Prostate gland (tissue), 2 donors: ENCODE results near the gene EML1.

ENCODE experiments used
- CTCF ChIP-seq, 4 experiments: fragments of 200-600 bp in 2 of 4; fragments of 450-650 bp in 2 of 4; sonication (generic) in 2 of 4; IDR thresholded peaks; 1 replicate in 3 of 4; 2 replicates in 1 of 4; pipeline ENCODE4 v1.5.1; 2016 to 2019; ENCODE audit warnings: antibody characterized with exemption in 4 of 4, mild to moderate bottlenecking in 2 of 4, moderate library complexity in 2 of 4
- POLR2AphosphoS5 ChIP-seq: sonication (generic); formaldehyde crosslinking; IDR thresholded peaks from one replicate; pipeline ENCODE4 v1.6.1; 2017; ENCODE audit warnings: antibody characterized with exemption

- TF ChIP-seq CTCF (IDR thresholded peaks at IDR 0.05) (no peak), POLR2AphosphoS5 (no peak)
Measured at GRCh38 chr14:99971941-99972747, 178.9 kb downstream of the EML1 start.
